ENCODE measurements around the gene C11orf24.
A peak's percentile ranks its signal among the peaks of the same experiment; 100 is the strongest.
"Not testable (repeated sequence)": the region's sequence is repeated elsewhere in the genome, so short reads cannot be mapped to it uniquely, and the experiment has no call there.

The C11orf24 gene

DNA sequence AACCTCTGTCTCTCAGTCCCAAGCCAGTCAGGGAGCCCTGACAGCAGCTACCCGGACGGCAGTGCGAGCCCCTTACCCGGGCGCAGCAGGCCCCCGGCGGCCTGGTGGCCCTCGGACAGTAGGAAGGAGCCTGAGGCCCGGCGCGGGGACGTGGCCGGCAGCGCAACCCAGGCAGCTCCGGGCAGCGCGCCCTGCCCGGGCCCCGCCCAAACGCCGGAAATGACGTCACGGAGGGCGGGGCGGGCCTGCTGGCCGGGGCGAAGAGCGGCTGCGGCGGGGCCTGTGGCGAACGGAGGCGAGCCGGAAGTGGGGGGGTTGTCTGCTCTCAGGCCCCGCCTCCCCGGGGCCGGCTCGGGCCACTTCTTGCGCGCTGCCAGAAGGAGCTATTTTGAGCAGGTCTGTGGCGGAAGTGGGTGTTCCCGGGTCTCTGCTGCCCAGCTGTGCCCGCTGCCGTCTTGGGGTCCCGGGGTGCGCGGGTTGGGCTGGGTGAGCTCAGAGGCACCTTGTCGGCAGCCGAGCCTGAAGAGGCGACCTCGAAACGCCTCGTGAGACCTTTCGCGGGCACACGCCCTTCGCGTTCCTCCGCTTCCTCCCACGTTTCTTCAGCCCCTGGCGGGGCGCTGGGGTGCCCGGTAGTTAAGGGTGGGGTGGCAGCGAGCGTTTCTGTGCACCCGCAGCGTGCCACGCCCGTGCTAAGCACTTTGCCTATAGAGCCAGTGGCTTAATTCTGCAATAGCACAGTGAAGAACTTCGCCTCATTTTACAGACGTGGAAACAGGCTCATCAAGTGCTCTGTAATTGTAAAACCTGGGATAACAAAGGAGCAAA, at the start of gene C11orf24:
C11orf24 (minus strand) TSS at position 193 of the 828 bp plus-strand sequence. CDS start 8,206 bp downstream, outside the sequence.
- peak; percentile 97 for DNase-seq

DNA sequence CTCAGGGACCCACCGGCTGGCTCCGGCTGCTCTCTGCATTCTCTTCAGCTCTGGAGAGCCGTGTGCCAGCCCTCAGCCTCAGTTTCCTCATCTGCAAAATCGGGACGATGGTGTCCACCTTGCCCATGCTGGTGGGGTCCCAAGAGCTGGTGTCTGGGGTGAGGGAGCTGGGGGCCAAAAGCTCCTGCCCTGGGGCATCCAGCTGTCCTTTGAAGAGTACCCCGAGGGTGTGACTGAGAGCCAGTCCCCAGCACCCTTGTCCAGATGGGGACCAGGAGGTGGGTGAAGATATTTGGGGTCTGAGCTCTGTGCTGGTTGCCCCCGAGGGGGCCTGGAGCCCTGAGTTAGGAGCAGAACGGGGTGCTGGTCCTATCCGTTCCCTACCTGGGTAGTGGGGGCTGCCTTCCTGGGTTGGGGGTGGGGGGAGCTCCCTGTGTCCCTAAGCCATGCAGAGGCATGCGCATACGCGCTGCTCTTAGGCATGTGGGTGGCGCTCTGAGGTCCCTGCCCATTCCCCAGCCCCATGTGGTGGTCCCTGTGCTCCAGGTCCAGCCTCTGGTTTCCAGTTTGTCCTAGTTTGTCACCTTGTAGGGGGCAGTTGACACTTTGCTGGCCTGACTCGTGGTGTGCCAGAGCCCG, 45.5 kb upstream of the C11orf24 start:
- no peak for DNase-seq

DNA sequence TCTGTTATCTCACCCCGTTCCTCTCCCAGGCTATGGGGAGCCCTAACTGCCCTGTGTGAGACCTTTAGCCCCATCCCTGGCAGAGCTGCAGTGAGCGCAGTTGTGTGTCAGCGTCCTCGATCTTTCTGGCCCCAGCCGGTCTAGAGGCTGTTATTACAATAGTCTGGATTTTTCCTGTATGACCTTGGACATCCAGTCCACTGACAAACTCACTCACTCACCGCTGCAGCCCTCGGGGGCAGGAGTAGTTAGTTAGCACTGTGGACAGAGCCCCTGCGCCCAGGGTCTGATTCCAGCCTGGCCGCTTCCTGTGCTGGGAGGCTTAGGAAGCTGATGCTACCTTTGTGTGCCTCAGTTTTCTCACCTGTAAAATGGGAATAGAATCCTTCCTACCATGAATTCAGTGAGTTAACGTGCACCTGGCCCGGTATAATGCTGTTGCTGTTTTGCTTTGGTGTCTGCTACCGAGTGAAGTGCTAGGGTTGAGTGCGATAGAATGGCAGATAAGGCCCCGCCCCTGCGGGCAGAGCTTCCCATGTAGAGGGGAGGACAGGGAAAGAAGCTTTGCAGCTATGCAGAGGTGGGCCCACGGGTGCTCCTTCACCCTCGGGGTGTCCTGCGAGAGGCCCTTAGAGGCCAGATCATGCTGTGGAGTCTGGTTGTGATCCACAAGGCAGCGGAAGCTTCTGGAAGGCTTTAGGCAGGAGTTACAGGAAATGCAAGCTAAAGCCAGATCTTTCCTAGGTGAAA, 43.6 kb upstream of the C11orf24 start:
- no peak for DNase-seq

DNA sequence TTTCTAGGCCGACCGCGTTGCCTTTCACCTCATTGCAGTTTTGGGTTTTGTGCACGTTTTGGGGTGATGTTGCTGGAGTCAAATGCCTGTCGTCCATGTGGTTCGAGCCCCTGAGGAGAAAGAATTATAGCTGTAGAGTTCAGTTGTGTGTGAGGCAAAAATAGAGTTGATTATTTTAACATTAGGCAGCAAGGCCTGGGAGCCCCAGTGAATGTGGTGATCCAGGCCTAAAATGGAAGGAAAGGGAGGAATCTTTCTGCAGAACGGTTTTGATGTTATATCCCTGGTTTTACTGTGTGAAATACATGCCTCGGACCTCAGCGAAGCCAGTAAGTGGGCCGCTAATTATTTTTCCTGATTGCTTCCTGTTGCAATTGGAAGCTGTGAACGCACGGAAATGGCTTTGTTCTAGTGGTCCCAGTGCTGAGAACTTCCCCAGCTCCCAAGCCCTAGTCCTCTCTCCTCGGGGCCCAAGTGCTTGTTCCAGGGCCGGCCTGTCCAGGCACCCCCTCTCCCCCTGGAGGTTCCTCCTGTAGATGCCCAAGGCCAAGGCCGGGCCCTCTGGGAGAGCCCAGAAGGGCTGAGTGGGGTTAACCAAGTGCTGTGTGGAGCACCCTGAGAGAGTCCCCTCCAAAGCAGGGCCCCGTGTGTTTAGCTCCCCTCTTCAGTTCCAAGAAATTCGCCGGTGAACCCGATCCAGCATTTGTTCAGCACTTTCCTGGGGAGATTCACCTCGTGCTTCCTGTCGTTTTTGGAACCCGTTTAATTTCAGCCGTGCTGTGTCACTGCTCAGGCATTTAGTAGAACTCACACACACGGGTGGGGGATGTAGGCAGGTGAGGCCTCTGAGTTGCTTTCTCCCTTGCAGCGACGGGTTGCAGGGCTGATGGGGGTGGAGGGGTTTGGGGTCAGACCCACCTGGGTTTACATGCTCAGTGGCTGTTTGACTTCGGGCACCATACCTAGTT, 42.7 kb upstream of the C11orf24 start:
- DNase-seq: no peak

DNA sequence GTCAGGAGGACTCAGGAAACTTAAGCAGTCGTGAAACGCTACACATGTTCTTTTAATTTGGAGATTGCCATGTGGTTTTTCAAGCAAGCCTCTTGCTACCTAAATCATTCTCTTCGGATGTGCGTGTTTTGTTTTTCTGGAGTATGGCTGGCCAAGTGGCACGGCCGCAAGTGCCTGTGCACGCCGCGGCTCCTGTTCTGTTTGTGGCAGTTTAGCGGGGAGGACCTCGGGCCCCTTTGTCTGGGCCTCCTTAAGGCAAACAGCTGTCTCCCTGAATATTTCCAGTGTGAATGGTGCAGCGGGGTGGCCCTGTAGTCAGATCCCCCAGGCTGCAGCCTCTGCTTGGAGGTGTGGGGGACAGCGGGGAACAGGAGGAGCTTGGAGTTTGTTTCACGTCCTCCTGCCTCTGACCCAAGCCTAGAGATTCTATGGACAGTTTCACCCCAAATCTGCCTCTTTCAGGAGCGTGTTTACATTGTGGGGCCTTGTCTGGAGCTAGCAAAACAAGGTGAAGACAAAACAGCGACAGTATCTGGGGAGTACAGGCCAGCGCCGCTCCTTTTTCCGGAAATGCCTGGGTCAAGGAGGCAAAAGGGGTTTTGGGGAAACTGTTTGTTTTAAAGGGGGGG, 41.9 kb upstream of the C11orf24 start:
- DNase-seq: no peak

DNA sequence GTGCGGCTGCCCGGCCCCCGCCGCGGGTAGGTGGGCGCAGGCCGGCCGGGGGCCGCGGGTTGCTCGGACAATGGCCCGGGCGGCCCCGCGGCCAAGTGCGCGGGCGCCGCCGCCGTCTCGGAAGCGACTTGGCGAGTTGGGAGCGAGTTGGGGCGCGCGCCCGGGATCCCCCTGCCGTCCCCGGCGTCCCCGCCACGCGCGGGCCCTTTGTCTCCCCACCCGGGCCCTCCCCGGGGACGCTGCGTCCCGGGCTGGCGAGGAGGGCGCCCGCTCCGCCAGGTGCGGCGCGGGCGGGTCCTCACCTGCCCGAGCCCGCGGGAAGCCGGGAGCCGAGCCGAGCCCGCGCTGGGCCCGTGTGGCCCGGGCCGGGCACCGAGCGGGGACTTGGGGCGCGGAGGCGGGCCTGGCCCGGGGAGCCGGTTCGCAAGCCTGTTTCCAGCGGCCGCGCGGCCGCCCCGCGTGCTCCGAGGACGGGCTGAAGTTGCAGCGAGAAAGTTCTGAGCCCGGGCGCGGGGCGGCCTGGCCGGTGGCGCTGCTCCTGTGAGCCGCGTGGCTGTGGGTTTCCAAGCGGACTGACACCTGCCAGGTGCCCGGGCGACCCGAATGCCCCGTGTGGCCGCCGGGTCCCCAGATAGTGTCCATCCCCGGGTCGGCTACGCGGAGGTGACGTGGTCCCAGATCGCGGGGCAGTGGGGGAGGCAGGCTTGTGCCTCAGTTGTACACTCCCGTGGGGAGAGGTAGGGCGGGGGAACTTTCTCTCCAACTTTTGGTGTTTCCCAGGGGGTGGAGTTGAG, 41.2 kb upstream of the C11orf24 start:
- no peak for DNase-seq

DNA sequence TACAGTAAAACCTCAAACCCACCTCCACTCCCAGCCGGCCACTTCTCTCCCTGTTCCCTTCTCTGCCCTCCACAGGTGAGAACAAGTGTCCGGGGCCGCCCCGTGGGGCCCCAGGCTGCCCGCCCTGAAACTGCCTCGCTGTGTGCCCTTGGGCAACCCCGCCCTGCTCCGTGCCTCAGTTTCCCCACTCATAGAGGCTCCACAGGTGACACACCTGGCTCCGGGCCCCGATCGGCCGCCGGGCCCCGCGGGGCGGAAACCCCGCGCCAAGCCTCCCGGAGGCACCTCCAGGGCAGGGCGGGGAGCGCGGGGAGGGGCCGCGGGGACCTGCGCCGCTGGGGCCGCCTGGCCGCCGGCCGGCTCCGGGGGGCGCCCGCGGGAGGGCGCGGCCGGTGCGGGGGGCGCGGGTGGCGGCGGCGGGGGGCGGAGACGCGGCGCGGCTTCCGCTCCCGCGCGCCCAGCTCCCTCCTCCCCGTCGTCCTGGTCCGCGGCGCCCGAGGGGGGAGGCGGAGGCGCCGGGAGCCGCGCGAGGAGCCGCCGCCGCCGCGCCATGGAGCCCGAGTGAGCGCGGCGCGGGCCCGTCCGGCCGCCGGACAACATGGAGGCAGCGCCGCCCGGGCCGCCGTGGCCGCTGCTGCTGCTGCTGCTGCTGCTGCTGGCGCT, 40.5 kb upstream of the C11orf24 start, which contains the start of gene LRP5:
LRP5 (plus strand) TSS at position 475 of the 663 bp plus-strand sequence; CDS start at position 599, 124 bp downstream.
- no peak for DNase-seq

DNA sequence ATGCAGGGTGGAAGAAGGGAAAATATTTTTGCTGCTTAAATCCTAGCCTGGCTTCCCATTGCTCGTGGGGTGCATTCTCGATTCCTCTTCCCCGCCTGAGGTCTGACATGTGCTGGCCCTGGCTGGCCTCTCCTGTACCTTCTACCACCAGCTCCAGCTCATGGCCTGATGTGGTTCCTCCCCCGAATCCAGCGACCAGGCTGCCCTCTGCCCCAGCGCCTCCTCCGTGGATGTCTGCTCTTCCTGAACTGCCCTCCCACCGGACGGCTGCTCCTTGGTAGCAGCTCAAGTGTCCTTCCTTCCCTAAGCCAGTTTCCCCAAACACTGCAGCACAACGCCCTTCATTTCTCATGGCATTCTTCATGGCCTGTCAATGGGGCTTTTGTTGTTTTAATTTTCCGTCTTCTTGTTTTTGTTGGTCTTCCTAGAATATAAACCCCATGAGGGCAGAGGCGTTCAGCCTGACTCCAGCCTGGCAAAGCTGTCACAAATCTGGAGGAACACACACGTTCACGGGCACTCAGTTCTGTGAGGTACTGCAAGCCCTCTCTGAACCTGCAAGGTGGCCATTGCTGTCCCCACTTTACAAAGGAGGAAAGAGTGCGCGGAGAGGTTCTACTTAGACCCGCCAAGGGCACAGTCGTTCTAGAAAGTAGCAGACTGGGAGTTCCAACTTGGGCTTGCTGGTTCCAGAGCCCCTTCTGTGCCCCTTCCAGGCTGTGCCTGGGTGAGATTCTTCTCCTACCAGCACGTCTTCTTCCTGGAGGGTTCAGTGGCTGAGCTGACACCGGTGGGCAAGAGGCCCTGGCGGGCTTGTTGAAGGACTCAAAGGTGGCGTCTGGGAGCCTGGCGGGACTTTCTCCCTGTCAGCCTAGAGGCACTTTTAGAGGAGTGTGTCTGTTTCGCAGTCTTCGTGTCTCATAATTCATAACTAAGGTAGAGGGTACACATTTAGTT, 39.7 kb upstream of the C11orf24 start:
- DNase-seq: no peak

DNA sequence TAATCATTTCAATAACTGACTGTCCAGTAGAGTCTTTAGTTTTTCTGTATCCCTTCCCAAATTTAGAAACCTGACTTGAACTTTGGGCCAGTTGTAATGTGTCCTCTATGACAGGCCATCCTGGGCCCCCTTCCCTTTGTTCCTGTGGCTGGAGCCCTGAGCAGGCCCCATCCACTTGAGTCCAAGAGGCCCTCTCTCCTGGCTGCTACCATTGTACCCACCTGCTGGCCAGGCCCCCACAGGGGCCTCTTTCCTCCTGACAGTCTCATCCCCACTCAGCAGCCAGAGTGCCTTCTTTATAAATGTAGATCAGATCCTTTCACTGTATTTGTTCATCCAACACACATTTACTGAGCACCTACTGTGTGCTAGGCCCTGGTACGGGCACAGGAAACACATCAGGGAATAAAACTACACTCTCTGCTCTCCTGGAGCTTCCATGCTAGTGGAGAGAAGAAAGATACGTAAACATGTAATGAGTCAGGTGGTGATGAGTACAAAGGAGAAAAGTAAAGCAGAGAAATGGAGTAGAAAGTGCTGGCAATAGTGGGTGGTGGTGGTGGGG, 37.9 kb upstream of the C11orf24 start:
- no peak for DNase-seq

DNA sequence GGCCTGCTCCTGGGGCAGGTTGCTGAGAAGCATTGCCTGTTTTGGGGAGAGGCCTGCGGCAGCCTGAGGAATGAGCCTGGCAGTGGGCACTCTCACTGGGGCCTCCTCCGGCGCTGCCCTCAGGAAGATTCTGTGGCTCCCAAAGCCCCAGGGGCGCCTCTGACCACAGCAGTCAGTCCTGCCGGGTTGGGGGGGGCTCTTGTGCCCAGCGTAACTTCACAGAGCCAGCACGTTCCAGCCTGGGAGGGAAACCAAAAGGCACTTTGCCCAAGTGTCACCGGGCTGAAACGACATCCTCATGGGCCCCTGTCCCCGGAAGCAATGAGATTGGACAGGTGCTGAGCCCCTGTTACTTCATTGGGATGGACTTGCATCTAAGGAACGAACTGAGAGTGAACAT, 36.3 kb upstream of the C11orf24 start:
- DNase-seq: peak; percentile 43

DNA sequence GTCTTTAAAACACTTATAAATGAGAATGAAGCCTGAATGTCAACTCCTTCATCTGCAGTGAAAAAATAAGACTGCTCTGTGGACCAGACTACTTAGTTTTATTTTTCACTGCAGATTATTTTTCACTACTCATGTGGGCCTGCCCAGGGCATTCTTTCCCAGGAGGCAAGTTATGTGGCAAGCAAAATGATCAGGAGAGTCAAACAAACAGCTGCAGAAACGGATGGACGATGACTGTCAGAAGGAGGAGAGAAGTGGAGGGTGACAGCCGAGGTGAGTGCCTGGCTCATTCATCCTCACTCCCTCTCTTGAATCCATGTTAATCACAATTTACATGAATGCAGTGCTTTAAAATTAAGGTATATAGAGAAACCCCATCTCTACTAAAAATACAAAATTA, 34.9 kb upstream of the C11orf24 start:
- DNase-seq: no peak

DNA sequence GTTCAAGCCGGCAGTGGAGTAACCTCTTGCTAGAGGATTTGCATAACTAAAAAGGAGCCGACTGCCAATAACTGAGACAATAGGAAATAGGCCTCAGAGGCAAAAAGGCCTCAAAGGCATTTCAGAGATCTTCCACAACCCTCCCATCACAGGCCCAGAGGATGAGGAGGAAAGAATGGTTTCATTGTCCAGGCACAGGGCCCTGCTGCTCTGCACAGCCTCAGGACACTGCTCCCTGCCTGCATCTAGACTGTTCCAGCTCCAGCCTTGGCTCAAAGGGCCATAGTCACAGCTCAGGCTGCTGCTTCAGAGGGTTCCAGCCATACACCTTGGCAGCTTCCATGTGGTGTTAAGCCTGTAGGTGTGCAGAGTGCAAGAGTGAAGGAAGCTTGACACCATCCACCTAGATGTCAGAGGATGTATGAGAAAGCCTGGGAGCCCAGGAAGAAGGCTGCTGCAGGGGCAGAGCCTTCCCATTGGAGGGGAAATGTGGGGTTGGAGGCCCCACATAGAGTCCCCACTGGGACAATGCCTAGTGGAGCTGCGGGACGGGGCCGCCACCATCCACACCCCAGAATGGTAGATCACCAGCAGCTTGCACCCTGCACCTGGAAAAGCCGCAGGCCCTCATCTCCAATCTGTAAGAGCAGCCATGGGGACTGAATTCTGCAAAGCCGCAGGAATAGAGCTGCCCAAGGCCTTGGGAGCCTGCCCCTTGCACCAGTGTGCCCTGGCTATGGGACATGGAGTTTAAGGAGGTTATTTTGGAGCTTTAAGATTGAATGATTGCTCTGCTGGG, 32.4 kb upstream of the C11orf24 start:
- no peak for DNase-seq

DNA sequence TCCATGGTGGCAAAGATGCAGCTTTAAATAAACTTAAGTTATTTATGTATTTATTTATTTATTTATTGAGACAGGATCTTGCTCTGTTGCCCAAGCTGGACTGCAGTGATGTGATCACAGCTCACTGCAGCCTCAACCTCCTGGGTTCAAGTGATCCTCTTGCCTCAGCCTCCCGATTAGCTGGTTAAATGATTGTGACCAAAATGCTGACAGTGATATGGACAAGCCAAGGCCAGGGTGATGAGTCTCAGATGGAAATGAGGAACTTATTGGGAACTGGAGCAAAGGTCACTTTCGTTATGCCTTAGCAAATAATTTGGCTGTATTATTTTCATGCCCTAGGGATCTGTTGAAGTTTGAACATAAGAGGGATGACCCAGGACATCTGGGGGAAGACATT, 31.3 kb upstream of the C11orf24 start:
- DNase-seq: no peak

DNA sequence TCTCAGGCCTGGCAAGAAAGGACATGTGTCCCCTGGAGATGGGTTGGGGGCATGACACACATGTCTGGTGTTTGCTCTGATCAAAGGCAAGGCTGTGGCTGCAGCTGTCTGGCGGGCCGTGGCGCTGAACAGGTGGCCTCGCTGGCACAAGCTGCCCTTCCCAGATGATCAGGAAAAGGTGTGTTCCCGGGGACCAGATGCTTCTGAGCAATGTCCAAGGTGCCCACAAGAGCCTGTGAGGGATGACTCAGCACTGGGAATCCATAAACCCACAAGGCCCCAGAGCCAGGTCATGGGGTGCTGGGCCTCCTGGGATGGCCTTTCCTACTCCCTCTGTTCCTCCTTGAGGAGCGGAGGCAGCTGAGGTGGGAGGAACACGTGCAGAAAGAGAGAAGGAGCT, 30.9 kb upstream of the C11orf24 start:
- no peak for DNase-seq

DNA sequence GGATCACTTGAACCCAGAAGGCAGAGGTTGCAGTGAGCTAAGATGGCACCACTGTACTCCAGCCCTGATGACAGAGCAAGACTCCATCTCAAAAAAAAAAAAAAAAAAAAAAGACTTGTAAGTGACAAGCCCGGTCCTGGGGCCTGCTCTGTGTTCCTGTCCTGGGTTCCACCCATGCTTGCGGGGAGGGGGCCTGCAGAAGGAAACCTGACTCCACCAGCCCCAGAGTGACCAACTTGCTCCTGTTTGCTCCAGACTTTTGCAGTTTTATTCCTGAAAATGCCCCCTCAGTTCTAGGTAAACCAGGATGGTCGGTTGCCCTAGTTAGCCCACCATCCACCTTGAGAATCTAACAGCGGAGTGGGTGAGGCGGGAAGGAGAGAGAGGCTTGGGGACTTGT, 30.5 kb upstream of the C11orf24 start:
- no peak for DNase-seq

DNA sequence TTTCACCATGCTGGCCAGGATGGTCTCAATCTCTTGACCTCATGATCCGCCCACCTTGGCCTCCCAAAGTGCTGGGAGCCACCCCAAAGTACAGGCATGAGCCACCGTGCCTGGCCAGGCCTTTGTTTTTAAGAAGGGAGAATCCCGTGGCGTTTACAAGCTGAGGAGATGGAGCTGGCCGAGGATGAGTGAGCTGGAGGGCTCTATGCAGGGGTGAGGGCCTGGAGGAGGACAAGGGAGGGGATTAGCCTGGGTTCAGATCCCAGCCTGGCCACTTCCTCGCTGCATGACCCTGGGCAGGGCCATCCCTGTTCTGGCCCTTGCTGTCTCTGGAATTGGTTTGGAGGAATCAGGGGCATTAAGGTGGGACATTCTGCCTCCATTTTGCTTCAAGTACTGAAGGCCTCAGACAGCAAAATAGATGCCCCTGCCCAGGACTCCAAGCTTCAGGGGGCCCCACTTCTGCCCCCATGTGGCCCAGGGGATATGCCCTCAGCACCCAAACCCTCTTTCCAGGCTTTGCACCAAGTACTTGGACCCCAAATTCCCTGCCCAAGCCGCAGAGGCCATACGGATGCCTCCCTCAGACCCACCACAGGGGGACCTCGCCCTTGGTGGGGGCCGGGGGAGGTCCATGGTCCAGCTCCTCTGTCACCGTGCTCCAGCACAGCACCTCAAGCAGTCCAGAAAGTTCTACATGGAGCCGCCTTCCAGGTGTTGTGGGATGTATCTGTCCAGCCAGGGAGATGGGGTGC, 28.5 kb upstream of the C11orf24 start:
- DNase-seq: no peak

DNA sequence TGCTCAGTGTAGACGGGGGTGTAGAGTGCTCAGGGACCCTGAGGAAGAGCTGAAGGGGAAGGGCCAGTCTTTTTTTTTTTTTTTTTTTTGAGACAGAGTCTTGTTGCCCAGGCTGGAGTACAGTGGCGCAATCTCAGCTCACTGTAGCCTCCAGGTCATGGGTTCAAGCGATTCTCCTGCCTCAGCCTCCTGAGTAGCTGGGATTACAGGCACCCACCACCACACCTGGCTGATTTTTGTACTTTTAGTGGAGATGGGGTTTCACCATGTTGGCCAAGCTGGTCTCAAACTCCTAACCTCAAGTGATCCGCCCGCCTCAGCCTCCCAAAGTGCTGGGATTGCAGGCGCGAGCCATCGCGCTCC, 27.7 kb upstream of the C11orf24 start:
- not testable (repeated sequence) for DNase-seq

Data from femur (tissue), 1 donor.